ENCODE data around the gene TPST1. TPM values are rescaled to one million over a fixed set of nuclear protein-coding genes. Genes with fewer than 3 reads are reported as not detected.

TPST1 gene
- total RNA-seq, 4 donors from 2014 or later, result 9.6 to 22.4 (median 14.4) TPM

DNA sequence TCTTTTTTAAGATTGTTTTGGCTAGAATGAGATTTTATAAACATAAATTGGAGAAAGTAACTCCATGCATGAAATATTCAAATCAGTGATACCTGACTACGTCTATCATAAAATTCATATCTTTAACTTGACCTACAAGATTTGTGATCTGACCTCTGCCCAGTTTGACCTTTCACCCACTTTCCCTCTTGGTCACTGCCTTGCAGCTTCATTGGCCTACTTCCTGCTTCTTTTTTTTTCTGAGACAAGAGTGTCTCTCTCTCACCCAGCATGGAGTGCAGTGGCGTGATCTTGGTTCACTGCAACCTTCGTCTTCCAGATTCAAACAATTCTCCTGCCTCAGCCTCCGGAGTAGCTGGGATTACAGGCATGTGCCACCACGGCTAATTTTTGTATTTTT lies 28.5 kb downstream of the TPST1 start:
- no peak overlapping the region for H3K27ac ChIP-seq (replicated peaks in 1 of 4)
- no peaks in the 10 kb centered on the region for H3K27me3 ChIP-seq

DNA sequence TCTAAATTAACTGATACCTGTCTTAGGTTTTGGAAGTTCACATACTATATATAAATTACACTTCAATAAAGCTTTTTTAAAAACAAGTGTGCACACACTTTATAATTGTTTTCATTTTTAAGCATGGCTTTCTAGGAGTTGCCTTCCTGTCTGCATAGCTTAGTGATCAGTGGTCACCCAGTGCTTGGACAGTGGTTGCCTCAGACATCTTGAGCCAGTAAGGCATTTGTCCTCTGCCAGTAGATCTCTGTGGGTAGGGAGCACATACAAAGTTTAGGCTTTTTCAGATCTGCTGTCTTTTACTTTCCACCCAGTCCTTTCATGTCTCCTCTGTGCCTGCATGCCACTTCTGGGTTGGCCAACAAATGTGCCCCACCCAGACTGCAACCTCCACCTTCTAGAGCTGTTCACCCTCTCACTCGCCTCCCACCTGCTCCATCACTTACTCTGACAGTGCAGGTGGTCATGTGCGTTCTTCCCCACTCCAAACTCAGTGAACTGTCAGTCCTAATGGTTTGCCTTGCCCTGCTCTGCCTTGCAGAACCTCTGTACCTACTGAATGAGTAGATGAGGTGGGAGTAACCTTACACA lies 31.7 kb downstream of the TPST1 start:
- 92% methylated on average over 2 of the region's 2 CpGs for WGBS
- Histone ChIP-seq H3K27me3 (no peaks in the 10 kb centered on the region), H3K4me3 (no peak overlapping the region), H3K36me3 (peaks cover 0 to 7% (median 0%) of the 10 kb centered on the region in 4 donors), H3K9me3 (no peaks in the 10 kb centered on the region), H3K4me1 (peaks cover 0 to 8% (median 0%) of the 10 kb centered on the region in 4 donors), H3K27ac (replicated peaks in 1 of 4) (no peak overlapping the region)
- DNase-seq (ENCODE audit: extremely low spot score), result no peak
- intact Hi-C loops (cut with DNase I), result no loop called here
- TF ChIP-seq, protein P1, sequence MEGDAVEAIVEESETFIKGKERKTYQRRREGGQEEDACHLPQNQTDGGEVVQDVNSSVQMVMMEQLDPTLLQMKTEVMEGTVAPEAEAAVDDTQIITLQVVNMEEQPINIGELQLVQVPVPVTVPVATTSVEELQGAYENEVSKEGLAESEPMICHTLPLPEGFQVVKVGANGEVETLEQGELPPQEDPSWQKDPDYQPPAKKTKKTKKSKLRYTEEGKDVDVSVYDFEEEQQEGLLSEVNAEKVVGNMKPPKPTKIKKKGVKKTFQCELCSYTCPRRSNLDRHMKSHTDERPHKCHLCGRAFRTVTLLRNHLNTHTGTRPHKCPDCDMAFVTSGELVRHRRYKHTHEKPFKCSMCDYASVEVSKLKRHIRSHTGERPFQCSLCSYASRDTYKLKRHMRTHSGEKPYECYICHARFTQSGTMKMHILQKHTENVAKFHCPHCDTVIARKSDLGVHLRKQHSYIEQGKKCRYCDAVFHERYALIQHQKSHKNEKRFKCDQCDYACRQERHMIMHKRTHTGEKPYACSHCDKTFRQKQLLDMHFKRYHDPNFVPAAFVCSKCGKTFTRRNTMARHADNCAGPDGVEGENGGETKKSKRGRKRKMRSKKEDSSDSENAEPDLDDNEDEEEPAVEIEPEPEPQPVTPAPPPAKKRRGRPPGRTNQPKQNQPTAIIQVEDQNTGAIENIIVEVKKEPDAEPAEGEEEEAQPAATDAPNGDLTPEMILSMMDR (IDR thresholded peaks at IDR 0.05), result no peak
- TF ChIP-seq EP300 (IDR thresholded peaks at IDR 0.05) (no peak), POLR2AphosphoS5 (IDR thresholded peaks at IDR 0.05) (no peak), POLR2A (IDR thresholded peaks at IDR 0.05; ENCODE audit: low read depth) (no peak)

More for the DNA sequence above, 28.5 kb downstream of the TPST1 start:
- TF ChIP-seq POLR2A (IDR thresholded peaks at IDR 0.05; ENCODE audit: low read depth) (no peak), EP300 (IDR thresholded peaks at IDR 0.05) (no peak), POLR2AphosphoS5 (IDR thresholded peaks at IDR 0.05) (no peak)
- TF ChIP-seq, protein P1 (IDR thresholded peaks at IDR 0.05), result no peak
- Histone ChIP-seq H3K4me3 (no peak overlapping the region), H3K9me3 (no peaks in the 10 kb centered on the region), H3K36me3 (peaks cover 0 to 4% (median 0%) of the 10 kb centered on the region in 4 donors), H3K4me1 (peaks cover 0 to 3% (median 0%) of the 10 kb centered on the region in 4 donors)
- 93% methylated on average over 5 of the region's 5 CpGs for WGBS
- intact Hi-C loops (cut with DNase I), result no loop called here
- DNase-seq (ENCODE audit: extremely low spot score), result no peak

DNA sequence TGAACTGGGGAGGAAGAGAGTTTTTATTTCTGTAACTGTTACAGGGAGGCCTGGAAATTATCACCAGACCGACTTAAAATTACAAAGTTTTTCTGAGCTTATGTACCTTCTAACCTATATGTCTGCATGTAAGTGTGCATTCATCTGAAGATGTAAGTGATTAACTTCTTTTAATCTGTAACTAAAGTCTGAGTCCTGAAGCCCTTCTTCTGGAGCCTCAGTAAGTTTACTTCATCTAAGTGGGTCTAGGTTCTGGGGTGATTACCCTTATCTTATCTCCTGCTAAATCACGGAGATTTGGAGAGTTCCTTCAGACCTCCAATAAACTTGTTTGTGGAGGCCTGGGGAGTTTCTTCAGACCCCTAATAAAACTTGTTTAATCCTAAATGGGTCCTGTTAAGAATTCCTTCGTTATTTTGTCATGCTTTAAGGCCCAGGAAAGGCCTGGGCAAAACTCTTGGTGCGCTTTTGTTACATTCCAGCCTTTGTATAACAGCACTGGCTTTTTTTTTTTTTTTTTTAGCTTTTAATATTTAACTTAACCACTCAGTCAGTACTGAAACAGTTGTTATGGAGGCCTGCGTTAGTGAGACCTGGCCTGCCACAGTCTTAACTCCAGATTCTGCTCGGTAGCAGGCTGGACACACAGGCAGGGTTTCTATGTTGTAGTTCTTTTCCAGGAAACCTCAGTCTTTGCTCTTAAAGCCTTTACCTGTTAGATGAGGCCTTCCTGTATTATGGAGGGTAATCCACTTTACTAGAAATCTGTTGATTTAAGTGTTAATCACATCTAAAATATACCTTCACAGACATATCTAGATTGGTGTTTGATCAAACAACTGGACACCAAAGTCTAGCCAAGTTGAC lies 33.0 kb downstream of the TPST1 start:
- Histone ChIP-seq H3K4me1 (peaks cover 0 to 8% (median 0%) of the 10 kb centered on the region in 4 donors), H3K27ac (replicated peaks in 1 of 4) (no peak overlapping the region), H3K27me3 (no peaks in the 10 kb centered on the region), H3K4me3 (no peak overlapping the region), H3K36me3 (peaks cover 0 to 7% (median 0%) of the 10 kb centered on the region in 4 donors), H3K9me3 (no peaks in the 10 kb centered on the region)
- intact Hi-C loops (cut with DNase I), result no loop called here
- TF ChIP-seq, protein P1 (IDR thresholded peaks at IDR 0.05), result no peak
- TF ChIP-seq EP300 (IDR thresholded peaks at IDR 0.05) (no peak), POLR2AphosphoS5 (IDR thresholded peaks at IDR 0.05) (no peak), POLR2A (IDR thresholded peaks at IDR 0.05; ENCODE audit: low read depth) (no peak)
- DNase-seq (ENCODE audit: extremely low spot score), result no peak
- WGBS, result 72% methylated on average over 6 of the region's 6 CpGs

DNA sequence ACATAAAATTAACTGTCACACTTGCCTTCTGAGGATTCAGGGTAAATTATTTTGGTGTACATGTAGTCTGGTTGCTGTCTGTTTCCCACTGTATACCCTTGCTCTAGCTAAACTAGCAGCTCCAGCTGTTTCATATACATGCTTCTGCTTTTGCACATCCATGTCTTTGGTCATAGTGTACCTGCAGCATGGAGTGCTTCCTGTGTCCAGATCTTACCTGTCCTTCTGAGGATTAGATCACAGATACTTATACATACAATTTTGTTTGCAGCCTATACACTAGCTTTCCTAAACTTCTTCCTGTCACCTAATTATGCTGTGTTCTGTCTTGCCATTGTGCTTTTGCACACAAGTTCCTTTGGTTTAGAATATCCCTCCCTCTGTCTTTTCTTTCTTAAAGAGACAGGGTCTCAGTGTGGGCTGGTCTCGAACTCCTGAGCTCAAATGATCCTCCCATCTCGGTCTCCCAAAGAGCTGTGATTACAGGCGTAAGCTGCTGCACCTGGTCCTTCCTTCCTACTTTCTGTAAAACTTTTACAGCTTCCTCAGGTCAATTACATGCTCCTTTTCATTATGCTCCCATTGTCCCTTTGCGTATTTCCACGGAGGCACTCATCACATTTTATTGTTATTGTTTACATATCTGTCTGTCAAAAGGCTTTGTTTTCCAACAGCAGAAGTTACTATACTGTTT lies 33.8 kb downstream of the TPST1 start:
- H3K36me3 ChIP-seq, result peaks cover 0 to 7% (median 0%) of the 10 kb centered on the region in 4 donors
- intact Hi-C loops (cut with DNase I), result no loop called here
- H3K4me3 ChIP-seq, result no peak overlapping the region
- H3K27me3 ChIP-seq, result no peaks in the 10 kb centered on the region
- H3K4me1 ChIP-seq, result peaks cover 0 to 8% (median 0%) of the 10 kb centered on the region in 4 donors
- no peak for TF ChIP-seq POLR2A (IDR thresholded peaks at IDR 0.05; ENCODE audit: low read depth)
- TF ChIP-seq, protein P1 (IDR thresholded peaks at IDR 0.05), result no peak
- no peak for TF ChIP-seq EP300 (IDR thresholded peaks at IDR 0.05)
- no peak for TF ChIP-seq POLR2AphosphoS5 (IDR thresholded peaks at IDR 0.05)
- WGBS, result 81% methylated on average over 5 of the region's 5 CpGs
- no peak overlapping the region for H3K27ac ChIP-seq (replicated peaks in 1 of 4)
- no peaks in the 10 kb centered on the region for H3K9me3 ChIP-seq
- DNase-seq (ENCODE audit: extremely low spot score), result no peak
